Tibial nerve (tissue), 4 donors: ENCODE data around the gene ROCK2. TPM values are rescaled to one million over a fixed set of nuclear protein-coding genes. Genes with fewer than 3 reads are reported as not detected.

Experiments
- DNase-seq, 2 donors: peaks; one replicate each; pipeline ENCODE4 v3.0.0-alpha.2; 2019; ENCODE audit warnings: low spot score in 2 of 2
- H3K27ac ChIP-seq, 4 donors: fragments of 200-600 bp; sonication (generic) in 3 of 4; one replicate each; pipeline ENCODE4 v1.5.1; 2017 to 2019; ENCODE audit warnings: mild to moderate bottlenecking in 1 of 4
- H3K27me3 ChIP-seq, 2 donors: fragments of 200-600 bp; sonication (generic) in 1 of 2; one replicate each; pipeline versions ENCODE4 v1.5.1 to v1.6.0; 2017 to 2019
- H3K36me3 ChIP-seq, 3 donors: fragments of 200-600 bp; sonication (generic); one replicate each; pipeline ENCODE4 v1.5.1; 2018 to 2019
- H3K4me1 ChIP-seq, 4 donors: fragments of 200-600 bp; sonication (generic) in 3 of 4; one replicate each; pipeline ENCODE4 v1.5.1; 2017 to 2019
- H3K4me3 ChIP-seq, 4 donors: fragments of 200-600 bp; sonication (generic) in 3 of 4; one replicate each; pipeline ENCODE4 v1.5.1; 2017 to 2019; ENCODE audit warnings: mild to moderate bottlenecking in 1 of 4, moderate library complexity in 1 of 4
- H3K9me3 ChIP-seq, 4 donors: fragments of 200-600 bp; sonication (generic) in 3 of 4; one replicate each; pipeline ENCODE4 v1.5.1; 2017 to 2019
- CTCF ChIP-seq, 5 experiments: fragments of 200-600 bp in 3 of 5; fragments of 450-650 bp in 2 of 5; sonication (generic) in 3 of 5; IDR thresholded peaks; one replicate each; pipeline ENCODE4 v1.5.1; 2016 to 2019; ENCODE audit warnings: antibody characterized with exemption in 5 of 5, mild to moderate bottlenecking in 3 of 5, moderate library complexity in 2 of 5
- EP300 ChIP-seq, 2 donors: sonication (generic); formaldehyde crosslinking; IDR thresholded peaks; one replicate each; pipeline ENCODE4 v1.6.1; 2017; ENCODE audit warnings: antibody characterized with exemption in 2 of 2, mild to moderate bottlenecking in 1 of 2
- POLR2A ChIP-seq, 2 donors: fragments of 450-650 bp; IDR thresholded peaks; one replicate each; pipeline ENCODE4 v1.6.1; 2017; ENCODE audit warnings: antibody characterized with exemption in 2 of 2, mild to moderate bottlenecking in 2 of 2, moderate library complexity in 2 of 2
- WGBS, 2 donors: methylation state at CpG; one replicate each; pipeline ENCODE4 v1.1.5; 2018; 5-methylcytosine and 5-hydroxymethylcytosine counted together
- total RNA-seq, 4 donors: library from RNA; depleted of rRNA; stranded (reverse); fragments of >200 nt; gene quantifications; one replicate each; pipeline ENCODE4 v1.1.0, GENCODE V29; 2016

The ROCK2 gene
- total RNA-seq, 4 donors from 2014 or later: 56.4 to 81.6 (median 60.7) TPM

- no peaks in the 10 kb centered on the region for H3K9me3 ChIP-seq
- no peak overlapping the region for H3K27ac ChIP-seq
- H3K4me1 ChIP-seq: peaks cover 0 to 46% (median 2%) of the 10 kb centered on the region in 4 donors
- TF ChIP-seq CTCF (IDR thresholded peaks at IDR 0.05) (no peak), POLR2A (IDR thresholded peaks at IDR 0.05) (no peak), EP300 (IDR thresholded peaks at IDR 0.05) (no peak)
- H3K36me3 ChIP-seq: no peaks in the 10 kb centered on the region
- no peak overlapping the region for H3K4me3 ChIP-seq
- no peak for DNase-seq
- no peaks in the 10 kb centered on the region for H3K27me3 ChIP-seq
Measured at GRCh38 chr2:11319939-11320338, 24.5 kb downstream of the ROCK2 start.

GRCh38 chr2:11315074-11315705 lies 29.2 kb downstream of the ROCK2 start:
- Histone ChIP-seq H3K4me1 (peaks cover 0 to 37% (median 2%) of the 10 kb centered on the region in 4 donors), H3K36me3 (no peaks in the 10 kb centered on the region), H3K9me3 (no peaks in the 10 kb centered on the region), H3K4me3 (no peak overlapping the region), H3K27ac (no peak overlapping the region), H3K27me3 (no peaks in the 10 kb centered on the region)
- TF ChIP-seq EP300 (IDR thresholded peaks at IDR 0.05) (no peak), POLR2A (IDR thresholded peaks at IDR 0.05) (no peak), CTCF (IDR thresholded peaks at IDR 0.05) (no peak)
- no peak for DNase-seq
- 89 to 90% methylated on average over 1 of the region's 1 CpG for WGBS, 2 donors

GRCh38 chr2:11314487-11314886 lies 29.9 kb downstream of the ROCK2 start:
- no peak for TF ChIP-seq CTCF (IDR thresholded peaks at IDR 0.05)
- no peak for TF ChIP-seq POLR2A (IDR thresholded peaks at IDR 0.05)
- no peak for TF ChIP-seq EP300 (IDR thresholded peaks at IDR 0.05)
- Histone ChIP-seq H3K36me3 (no peaks in the 10 kb centered on the region), H3K9me3 (no peaks in the 10 kb centered on the region), H3K27me3 (no peaks in the 10 kb centered on the region), H3K4me3 (no peak overlapping the region), H3K4me1 (peaks cover 0 to 32% (median 0%) of the 10 kb centered on the region in 4 donors), H3K27ac (no peak overlapping the region)
- DNase-seq: no peak
- 96 to 98% methylated on average over 1 of the region's 1 CpG for WGBS, 2 donors

GRCh38 chr2:11312770-11313471 lies 31.5 kb downstream of the ROCK2 start:
- no peak overlapping the region for H3K27ac ChIP-seq
- H3K9me3 ChIP-seq: no peaks in the 10 kb centered on the region
- no peak overlapping the region for H3K4me3 ChIP-seq
- no peaks in the 10 kb centered on the region for H3K36me3 ChIP-seq
- WGBS, 2 donors: 83 to 89% methylated on average over 6 of the region's 6 CpGs
- H3K4me1 ChIP-seq: peaks cover 0 to 32% (median 0%) of the 10 kb centered on the region in 4 donors
- H3K27me3 ChIP-seq: no peaks in the 10 kb centered on the region
- TF ChIP-seq EP300 (IDR thresholded peaks at IDR 0.05) (no peak), CTCF (IDR thresholded peaks at IDR 0.05) (no peak), POLR2A (IDR thresholded peaks at IDR 0.05) (no peak)
- DNase-seq: no peak

GRCh38 chr2:11311543-11311942 lies 32.9 kb downstream of the ROCK2 start:
- no peaks in the 10 kb centered on the region for H3K27me3 ChIP-seq
- 81 to 88% methylated on average over 7 of the region's 7 CpGs for WGBS, 2 donors
- H3K27ac ChIP-seq: no peak overlapping the region
- H3K9me3 ChIP-seq: no peaks in the 10 kb centered on the region
- H3K36me3 ChIP-seq: no peaks in the 10 kb centered on the region
- H3K4me3 ChIP-seq: no peak overlapping the region
- no peak for DNase-seq
- TF ChIP-seq POLR2A (IDR thresholded peaks at IDR 0.05) (no peak), CTCF (IDR thresholded peaks at IDR 0.05) (no peak), EP300 (IDR thresholded peaks at IDR 0.05) (no peak)
- peaks cover 0 to 30% (median 0%) of the 10 kb centered on the region in 4 donors for H3K4me1 ChIP-seq
